C4-2B (cell line): ENCODE measurements around the gene KCNS1.

ENCODE experiments used
- CTCF ChIP-seq: fragments of 450-650 bp; conservative IDR thresholded peaks from 2 replicates; pipeline ENCODE4 v1.5.1; 2017; ENCODE audit warnings: mild to moderate bottlenecking
- ZFX ChIP-seq: fragments of 450-650 bp; IDR thresholded peaks from 2 replicates; pipeline ENCODE4 v1.6.1; 2017

- TF ChIP-seq CTCF (no peak), ZFX (no peak)
These were observed 6.7 kb downstream of the KCNS1 start for GRCh38 chr20:45094201-45094600.
